SK-N-SH (cell line): ENCODE results near the gene UBASH3B. TPM values are rescaled to one million over a fixed set of nuclear protein-coding genes. Genes with fewer than 3 reads are reported as not detected.

ENCODE experiments used
- CTCF ChIA-PET: fragments of 300-600, 350-600 bp; formaldehyde crosslinking; extraction: SDS; loops from one replicate; lab custom pipeline; 2021; lab: Yijun Ruan, JAX
- POLR2A ChIA-PET: fragments of 350-600 bp; sonication (Branson Sonifier 250); formaldehyde crosslinking; extraction: SDS; loops from one replicate; lab custom pipeline; 2020; ENCODE audit warnings: antibody characterized with exemption, inconsistent platforms; lab: Yijun Ruan, JAX
- DNase-seq: peaks from one replicate; pipeline ENCODE4 v3.0.0; 2012
- H2AFZ ChIP-seq: fragments of 200-600 bp; sonication (generic); 2 replicates; pipeline ENCODE4 v1.8.1; 2016; ENCODE audit warnings: antibody characterized with exemption, mild to moderate bottlenecking, low read depth
- H3F3A ChIP-seq: fragments of 200-600 bp; sonication (generic); replicated peaks from 2 replicates; pipeline ENCODE3; 2016; ENCODE audit warnings: antibody characterized with exemption, mild to moderate bottlenecking; ENCODE audit not compliant: insufficient read depth
- H3K27ac ChIP-seq, 2 experiments: fragments of 200-500 bp in 1 of 2; fragments of 200-600 bp in 1 of 2; sonication (Bioruptor generic) in 1 of 2; sonication (generic), shearing (Covaris generic) in 1 of 2; 2 replicates each; pipeline versions ENCODE4 v1.5.1 to v1.6.1; 2014 to 2016; ENCODE audit warnings: low read depth in 2 of 2, inconsistent platforms in 1 of 2, low read length in 1 of 2, mild to moderate bottlenecking in 1 of 2, mixed read lengths in 1 of 2
- H3K27me3 ChIP-seq: fragments of 200-600 bp; sonication (generic), shearing (Covaris generic); 2 replicates; pipeline ENCODE4 v1.6.1; 2016; ENCODE audit warnings: mixed run types; ENCODE audit not compliant: insufficient read depth
- H3K36me3 ChIP-seq, 2 experiments: fragments of 200-500 bp in 1 of 2; fragments of 200-600 bp in 1 of 2; sonication (Bioruptor generic) in 1 of 2; sonication (generic) in 1 of 2; replicated peaks in 1 of 2; 2 replicates each; pipeline versions ENCODE3 to v1.5.1; 2014 to 2016; ENCODE audit warnings: low read length in 1 of 2, mild to moderate bottlenecking in 1 of 2; ENCODE audit not compliant: insufficient read depth in 2 of 2, control insufficient read depth in 1 of 2
- H3K4me1 ChIP-seq, 2 experiments: fragments of 200-500 bp in 1 of 2; fragments of 200-600 bp in 1 of 2; sonication (Bioruptor generic) in 1 of 2; sonication (generic), shearing (Covaris generic) in 1 of 2; 2 replicates each; pipeline versions ENCODE4 v1.5.1 to v1.6.1; 2014 to 2016; ENCODE audit warnings: low read depth in 1 of 2, low read length in 1 of 2, mixed run types in 1 of 2; ENCODE audit not compliant: insufficient read depth in 2 of 2, control insufficient read depth in 1 of 2
- H3K4me2 ChIP-seq: fragments of 200-600 bp; sonication (generic), shearing (Covaris generic); 2 replicates; pipeline ENCODE4 v1.6.1; 2017; ENCODE audit warnings: mixed run types
- H3K4me3 ChIP-seq, 2 experiments: fragments of 200-500 bp in 1 of 2; fragments of 200-600 bp in 1 of 2; sonication (Bioruptor generic) in 1 of 2; sonication (generic), shearing (Covaris generic) in 1 of 2; 2 replicates each; pipeline versions ENCODE4 v1.5.1 to v1.8.1; 2014 to 2016; ENCODE audit warnings: low read depth in 2 of 2, inconsistent platforms in 1 of 2, low read length in 1 of 2, mild to moderate bottlenecking in 1 of 2, mixed read lengths in 1 of 2, moderate library complexity in 1 of 2
- H3K79me2 ChIP-seq: fragments of 200-600 bp; sonication (generic); 2 replicates; pipeline ENCODE4 v1.8.1; 2017; ENCODE audit warnings: mild to moderate bottlenecking; ENCODE audit not compliant: insufficient read depth
- H3K9ac ChIP-seq: fragments of 200-600 bp; sonication (generic); 2 replicates; pipeline ENCODE4 v1.6.1; 2017; ENCODE audit warnings: mixed run types
- H3K9me2 ChIP-seq: fragments of 200-600 bp; sonication (generic); 2 replicates; pipeline ENCODE4 v1.6.1; 2017; ENCODE audit warnings: mixed run types
- H3K9me3 ChIP-seq: fragments of 200-600 bp; sonication (generic); 2 replicates; pipeline ENCODE4 v1.6.1; 2017; ENCODE audit warnings: mixed run types, mild to moderate bottlenecking, moderate library complexity
- H4K20me1 ChIP-seq: fragments of 200-600 bp; sonication (generic); 2 replicates; pipeline ENCODE4 v1.6.1; 2017; ENCODE audit warnings: mild to moderate bottlenecking, mixed run types; ENCODE audit not compliant: insufficient read depth
- EP300 ChIP-seq, 2 experiments: IDR thresholded peaks; 2 replicates each; pipeline versions ENCODE4 v1.4.0 to v1.6.1; 2012; ENCODE audit warnings: borderline replicate concordance in 1 of 2, low read depth in 1 of 2, low read length in 1 of 2
- FOSL2 ChIP-seq: IDR thresholded peaks from 2 replicates; pipeline ENCODE4 v1.4.0; 2012; ENCODE audit warnings: low read depth, mild to moderate bottlenecking, moderate library complexity, borderline replicate concordance
- FOXJ3 ChIP-seq: sonication (generic); formaldehyde crosslinking; IDR thresholded peaks from 2 replicates; pipeline ENCODE4 v1.5.1; 2020; ENCODE audit warnings: mild to moderate bottlenecking, missing genetic modification reagents
- FOXM1 ChIP-seq: IDR thresholded peaks from 2 replicates; pipeline ENCODE4 v1.4.0; 2012; ENCODE audit warnings: low read depth, mild to moderate bottlenecking
- GATA2 ChIP-seq: sonication (generic); formaldehyde crosslinking; IDR thresholded peaks from 2 replicates; pipeline ENCODE4 v1.5.0; 2020; ENCODE audit warnings: mild to moderate bottlenecking, missing genetic modification reagents
- MEF2A ChIP-seq: IDR thresholded peaks from 2 replicates; pipeline ENCODE4 v1.4.0; 2012; ENCODE audit warnings: low read depth, borderline replicate concordance
- RAD21 ChIP-seq: IDR thresholded peaks from 2 replicates; pipeline ENCODE4 v1.6.1; 2012; ENCODE audit warnings: mild to moderate bottlenecking, low read length
- RCOR1 ChIP-seq: fragments of 150-350 bp; IDR thresholded peaks from 2 replicates; pipeline ENCODE4 v1.6.1; 2017; ENCODE audit warnings: antibody characterized with exemption, low read length
- REST ChIP-seq: IDR thresholded peaks from 2 replicates; pipeline ENCODE4 v1.6.1; 2012; ENCODE audit warnings: mild to moderate bottlenecking, low read depth, low read length, moderate library complexity
- RXRA ChIP-seq: IDR thresholded peaks from 2 replicates; pipeline ENCODE4 v1.4.0; 2012; ENCODE audit warnings: low read depth, mild to moderate bottlenecking, borderline replicate concordance
- SIN3A ChIP-seq: IDR thresholded peaks from 2 replicates; pipeline ENCODE4 v1.6.1; 2012; ENCODE audit warnings: low read depth, mild to moderate bottlenecking, low read length, moderate library complexity, borderline replicate concordance
- SMC3 ChIP-seq: IDR thresholded peaks from 2 replicates; pipeline ENCODE4 v1.6.1; 2012; ENCODE audit warnings: low read depth, low read length, improper control_type of control experiment
- TAF1 ChIP-seq: IDR thresholded peaks from 2 replicates; pipeline ENCODE4 v1.6.1; 2012; ENCODE audit warnings: low read depth, mild to moderate bottlenecking, low read length, moderate library complexity, borderline replicate concordance
- TEAD4 ChIP-seq: IDR thresholded peaks from 2 replicates; pipeline ENCODE4 v1.4.0; 2012; ENCODE audit warnings: mild to moderate bottlenecking, borderline replicate concordance; ENCODE audit not compliant: insufficient read depth
- YY1 ChIP-seq: IDR thresholded peaks from 2 replicates; pipeline ENCODE4 v1.4.0; 2012; ENCODE audit warnings: low read depth, mild to moderate bottlenecking
- ZBTB33 ChIP-seq: IDR thresholded peaks from 2 replicates; pipeline ENCODE4 v1.4.0; 2012; ENCODE audit warnings: low read depth, borderline replicate concordance
- WGBS: methylation state at CpG from one replicate; pipeline ENCODE4 v1.1.6; 2017; ENCODE audit warnings: low lambda C conversion rate; 5-methylcytosine and 5-hydroxymethylcytosine counted together
- polyA plus RNA-seq, 3 experiments: library from polyadenylated mRNA; depleted of rRNA; stranded (reverse); fragments of >200 nt; gene quantifications; 2 replicates each; pipeline ENCODE4 v1.2.3, GENCODE V29; 2012

Gene UBASH3B
- polyA plus RNA-seq, 1 of the 3 experiments (the other 2 are of a cell fraction): 10.4 TPM

GRCh38 chr11:122758974-122759373, 103.5 kb downstream of the UBASH3B start:
- Histone ChIP-seq H3K9me3 (no peaks in the 10 kb centered on the region), H3K79me2 (peaks cover 53% of the 10 kb centered on the region), H4K20me1 (no peaks in the 10 kb centered on the region), H3K36me3 (no peaks in the 10 kb centered on the region), H3K9me2 (no peaks in the 10 kb centered on the region), H3F3A (no peaks in the 10 kb centered on the region), H3K9ac (no peak overlapping the region), H2AFZ (no peak overlapping the region), H3K4me3 (no peak overlapping the region), H3K27ac (no peak overlapping the region), H3K4me1 (peaks cover 4 to 14% of the 10 kb centered on the region in 2 experiments; a peak in 2 of 4 replicates), H3K4me2 (no peak overlapping the region), H3K27me3 (no peaks in the 10 kb centered on the region)
- POLR2A ChIA-PET: no interaction called here
- TF ChIP-seq GATA2 (CRISPR knock-in tag) (no peak), SIN3A (no peak), YY1 (no peak), RCOR1 (no peak), RAD21 (no peak), FOXM1 (no peak), TAF1 (no peak)
- DNase-seq: no peak
- CTCF ChIA-PET: interaction anchor here (0.6 to 1.6 kb wide), 7 partner anchors 22 to 177 kb away, joined by 3 to 7 read pairs (median 3); no protein-coding TSS in a partner anchor
- 81% methylated on average over 3 of the region's 5 CpGs for WGBS

GRCh38 chr11:122763108-122763507, 107.6 kb downstream of the UBASH3B start:
- no peak overlapping the region for H3K9ac ChIP-seq
- no peak overlapping the region for H2AFZ ChIP-seq
- whole genome bisulfite sequencing: 71% methylated on average over 2 of the region's 2 CpGs
- no peaks in the 10 kb centered on the region for H3F3A ChIP-seq
- H3K4me1 ChIP-seq: peaks cover 0 to 11% of the 10 kb centered on the region in 2 experiments; a peak in 2 of 4 replicates
- no peak for TF ChIP-seq RXRA
- no peak for TF ChIP-seq FOSL2
- no peak for TF ChIP-seq TEAD4
- no peak for TF ChIP-seq FOXJ3 (CRISPR knock-in tag)
- no peak for TF ChIP-seq EP300 (IDR thresholded peaks at IDR 0.05; ENCODE audit: borderline replicate concordance in 1 of 2, low read depth in 1 of 2, low read length in 1 of 2)
- ChIA-PET CTCF (interaction anchor here (1.2 to 10.0 kb wide), 2 partner anchors 18 to 696 kb away, joined by 3 to 66 read pairs; no protein-coding TSS in a partner anchor), POLR2A (no interaction called here)
- no peak overlapping the region for H3K4me3 ChIP-seq
- no peaks in the 10 kb centered on the region for H4K20me1 ChIP-seq
- no peak for DNase-seq
- no peaks in the 10 kb centered on the region for H3K9me3 ChIP-seq
- H3K4me2 ChIP-seq: no peak overlapping the region
- no peaks in the 10 kb centered on the region for H3K9me2 ChIP-seq
- no peaks in the 10 kb centered on the region for H3K36me3 ChIP-seq
- no peak overlapping the region for H3K27ac ChIP-seq
- no peaks in the 10 kb centered on the region for H3K27me3 ChIP-seq
- H3K79me2 ChIP-seq: peaks cover 30% of the 10 kb centered on the region

GRCh38 chr11:122764371-122765090, 109.0 kb downstream of the UBASH3B start:
- Histone ChIP-seq H3K9me2 (no peaks in the 10 kb centered on the region), H3K36me3 (no peaks in the 10 kb centered on the region), H2AFZ (no peak overlapping the region), H3K79me2 (peaks cover 30% of the 10 kb centered on the region), H3K9me3 (no peaks in the 10 kb centered on the region), H3K27ac (no peak overlapping the region), H3K4me3 (no peak overlapping the region), H3K4me1 (no peaks in the 10 kb centered on the region; a peak in 1 of 4 replicates), H4K20me1 (peaks cover 3% of the 10 kb centered on the region; the same call in 1 of the 2 replicates), H3K9ac (no peak overlapping the region), H3F3A (no peaks in the 10 kb centered on the region), H3K27me3 (no peaks in the 10 kb centered on the region), H3K4me2 (no peak overlapping the region)
- ChIA-PET POLR2A (no interaction called here), CTCF (interaction anchor here (0.6 to 10.0 kb wide), 2 partner anchors 17 to 22 kb away, joined by 3 to 66 read pairs; no protein-coding TSS in a partner anchor)
- DNase-seq: no peak
- WGBS: 94% methylated on average over 7 of the region's 7 CpGs
- TF ChIP-seq MEF2A (no peak), SMC3 (no peak), FOSL2 (no peak), RXRA (no peak), TEAD4 (no peak), REST (no peak), ZBTB33 (no peak), FOXM1 (no peak)
